GM23338 (cell line): ENCODE data around the gene NFS1. TPM values are rescaled to one million over a fixed set of nuclear protein-coding genes. Genes with fewer than 3 reads are reported as not detected.
"Not testable (repeated sequence)": the region's sequence is repeated elsewhere in the genome, so short reads cannot be mapped to it uniquely, and the experiment has no call there.

Experiments
- ATAC-seq: fragments of 200-7000 bp; cut with Tn5 transposase; 3 replicates; pipeline ENCODE4 v1.9.1; 2020
- DNase-seq: peaks from one replicate; pipeline ENCODE4 v3.0.0-alpha.2; 2015; ENCODE audit warnings: low spot score
- H2AFZ ChIP-seq: fragments of 200-600 bp; sonication (generic); 2 replicates; pipeline ENCODE4 v1.8.0; 2016; ENCODE audit warnings: antibody characterized with exemption, mild to moderate bottlenecking, moderate library complexity
- H3F3A ChIP-seq: fragments of 200-600 bp; sonication (generic); replicated peaks from 2 replicates; pipeline ENCODE4 v1.8.0; 2017; ENCODE audit warnings: antibody characterized with exemption, mixed run types, low read depth
- H3K27ac ChIP-seq: fragments of 200-600 bp; sonication (generic); 2 replicates; pipeline ENCODE4 v1.6.1; 2016; ENCODE audit warnings: low read depth
- H3K27me3 ChIP-seq: fragments of 200-600 bp; sonication (generic); 2 replicates; pipeline ENCODE4 v1.8.0; 2016; ENCODE audit warnings: mild to moderate bottlenecking, mixed run types, moderate library complexity; ENCODE audit not compliant: insufficient read depth
- H3K36me3 ChIP-seq: fragments of 200-600 bp; sonication (generic); 2 replicates; pipeline ENCODE4 v1.8.0; 2016; ENCODE audit warnings: mild to moderate bottlenecking; ENCODE audit not compliant: insufficient read depth
- H3K4me1 ChIP-seq: fragments of 200-600 bp; sonication (generic); 2 replicates; pipeline ENCODE4 v1.8.0; 2016; ENCODE audit warnings: mild to moderate bottlenecking, moderate library complexity; ENCODE audit not compliant: insufficient read depth
- H3K4me2 ChIP-seq: fragments of 200-600 bp; sonication (generic); 2 replicates; pipeline ENCODE4 v1.7.1; 2017; ENCODE audit warnings: mixed run types
- H3K4me3 ChIP-seq: fragments of 200-600 bp; sonication (generic); 2 replicates; pipeline ENCODE4 v1.6.1; 2016; ENCODE audit warnings: mixed run types
- H3K79me2 ChIP-seq: fragments of 200-600 bp; sonication (generic); replicated peaks from 2 replicates; pipeline ENCODE4 v1.8.0; 2017; ENCODE audit warnings: mild to moderate bottlenecking; ENCODE audit not compliant: insufficient read depth
- H3K9me2 ChIP-seq: fragments of 200-600 bp; sonication (generic); 2 replicates; pipeline ENCODE4 v1.8.0; 2017; ENCODE audit not compliant: insufficient read depth
- H4K20me1 ChIP-seq: fragments of 200-600 bp; sonication (generic); replicated peaks from 2 replicates; pipeline ENCODE4 v1.8.0; 2017; ENCODE audit warnings: mild to moderate bottlenecking; ENCODE audit not compliant: insufficient read depth
- H3K27ac Mint-ChIP-seq: 2 replicates; pipeline ENCODE4 v1.8.0; 2020; ENCODE audit warnings: inconsistent platforms, mild to moderate bottlenecking, moderate library complexity, mixed read lengths
- H3K27me3 Mint-ChIP-seq: 3 replicates; pipeline ENCODE4 v1.8.0; 2022; ENCODE audit warnings: low read depth, mild to moderate bottlenecking, moderate library complexity, mixed read lengths, inconsistent platforms; ENCODE audit not compliant: insufficient read depth, poor library complexity
- H3K36me3 Mint-ChIP-seq: 3 replicates; pipeline ENCODE4 v1.8.0; 2021; ENCODE audit warnings: low read depth, mild to moderate bottlenecking, inconsistent platforms, moderate library complexity, mixed read lengths
- H3K4me1 Mint-ChIP-seq: 3 replicates; pipeline ENCODE4 v1.8.0; 2020; ENCODE audit warnings: mild to moderate bottlenecking, inconsistent platforms, mixed read lengths
- H3K4me3 Mint-ChIP-seq: 3 replicates; pipeline ENCODE4 v1.8.0; 2021; ENCODE audit warnings: moderate library complexity, mild to moderate bottlenecking, inconsistent platforms, mixed read lengths
- H3K9me3 Mint-ChIP-seq: 3 replicates; pipeline ENCODE4 v1.8.0; 2020; ENCODE audit warnings: moderate library complexity, mild to moderate bottlenecking, inconsistent platforms, mixed read lengths
- CREB1 ChIP-seq: fragments of 250-450 bp; sonication (Bioruptor Pico); IDR thresholded peaks from 2 replicates; pipeline ENCODE4 v1.5.0; 2020; ENCODE audit warnings: low read depth, mild to moderate bottlenecking, moderate library complexity
- EZH2phosphoT487 ChIP-seq: fragments of 200-600 bp; sonication (generic); IDR thresholded peaks from one replicate; pipeline ENCODE4 v1.8.1; 2018; ENCODE audit warnings: antibody characterized with exemption; ENCODE audit not compliant: unreplicated experiment
- REST ChIP-seq: IDR thresholded peaks from one replicate; pipeline ENCODE4 v1.6.1; 2018; ENCODE audit warnings: antibody characterized with exemption; ENCODE audit not compliant: unreplicated experiment
- STAT1 ChIP-seq: IDR thresholded peaks from one replicate; pipeline ENCODE4 v1.6.1; 2016; ENCODE audit warnings: antibody characterized with exemption; ENCODE audit not compliant: unreplicated experiment
- polyA plus RNA-seq: library from polyadenylated mRNA; unstranded; fragments of >200 nt; fragmentation: Nextera tagmentation; extraction: Ambion mirVana; gene quantifications from 2 replicates; pipeline ENCODE4 v1.2.1, GENCODE V29; 2016
- total RNA-seq: library from RNA; depleted of rRNA; stranded (reverse); fragments of >200 nt; shearing (Covaris generic); gene quantifications from 2 replicates; pipeline ENCODE4 v1.2.3, GENCODE V29; 2014
- TF ChIP-seq, protein P1 (sequence below): IDR thresholded peaks from 2 replicates; pipeline ENCODE4 v1.6.1; 2016; ENCODE audit warnings: antibody characterized with exemption

The NFS1 gene
- total and polyA plus RNA-seq, 2 experiments from 2014 or later: 22.8 to 35.7 TPM

DNA sequence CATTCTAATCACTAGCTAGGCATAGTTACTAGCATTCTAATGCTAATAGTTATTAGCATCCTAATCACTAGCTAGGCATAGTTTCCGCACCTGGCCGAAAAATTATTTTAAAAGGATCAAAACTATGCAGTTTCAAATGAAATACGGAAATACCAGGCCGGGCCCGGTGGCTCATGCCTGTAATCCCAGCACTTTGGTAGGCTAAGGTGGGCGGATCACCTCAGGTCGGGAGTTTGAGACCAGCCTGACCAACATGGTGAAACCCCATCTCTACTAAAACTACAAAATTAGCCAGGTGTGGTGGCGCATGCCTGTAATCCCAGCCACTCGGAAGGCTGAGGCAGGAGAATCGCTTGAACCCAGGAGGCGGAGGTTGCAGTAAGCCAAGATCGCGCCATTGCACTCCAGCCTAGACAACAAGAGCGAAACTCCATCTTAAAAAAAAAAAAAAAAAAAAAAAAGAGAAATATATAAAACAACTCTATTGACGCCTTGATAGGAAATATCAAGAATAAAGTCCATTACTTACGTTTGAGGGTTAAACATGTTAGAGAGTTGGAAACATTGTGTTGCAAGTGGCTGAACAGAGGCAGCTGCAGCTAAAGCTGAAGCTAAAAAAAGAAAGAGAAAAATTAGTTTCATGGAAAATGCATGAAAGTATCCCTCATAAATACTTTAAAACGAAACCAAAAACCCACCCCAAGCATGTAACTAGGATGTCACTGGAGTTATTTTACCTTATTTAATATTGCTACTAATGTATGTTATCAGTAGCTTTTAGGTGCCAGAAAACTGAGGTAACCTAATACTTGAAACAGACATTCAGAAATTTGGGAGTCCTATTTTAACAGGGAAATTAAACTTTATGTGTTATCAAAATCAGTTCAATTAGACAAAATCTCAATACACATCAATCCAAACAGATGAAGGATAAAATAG lies 7.7 kb upstream of the NFS1 start:
- not testable (repeated sequence) for H2AFZ ChIP-seq, H3K9me2 ChIP-seq, H3K4me1 Mint-ChIP-seq, H3K4me2 ChIP-seq, DNase-seq, H3K27ac ChIP-seq, H3K4me3 Mint-ChIP-seq, ATAC-seq, H3K4me3 ChIP-seq, H3K9me3 Mint-ChIP-seq, H3K4me1 ChIP-seq, H3K27me3 ChIP-seq, H3K27ac Mint-ChIP-seq
- H3K36me3 Mint-ChIP-seq: peaks cover 98% of the 10 kb centered on the region
- H3F3A ChIP-seq: peaks cover 57% of the 10 kb centered on the region
- peaks cover 48% of the 10 kb centered on the region for H4K20me1 ChIP-seq
- H3K79me2 ChIP-seq: peaks cover 31% of the 10 kb centered on the region
- peaks cover 11% of the 10 kb centered on the region for H3K27me3 Mint-ChIP-seq
- H3K36me3 ChIP-seq: peaks cover 83% of the 10 kb centered on the region

- H4K20me1 ChIP-seq: peaks cover 41% of the 10 kb centered on the region
- not testable (repeated sequence) for H3K4me1 ChIP-seq, H3K27me3 ChIP-seq, DNase-seq, H3K4me3 ChIP-seq, H3K4me3 Mint-ChIP-seq, H3K27ac Mint-ChIP-seq, ATAC-seq, H3K4me1 Mint-ChIP-seq, H3K9me2 ChIP-seq, H3K27me3 Mint-ChIP-seq, H2AFZ ChIP-seq, H3K4me2 ChIP-seq, H3K9me3 Mint-ChIP-seq
- H3K27ac ChIP-seq: 0 out of 2 replicates have a peak overlapping the region, but pooled peaks have one; percentile 14
- peaks cover 62% of the 10 kb centered on the region for H3F3A ChIP-seq
- peaks cover 95% of the 10 kb centered on the region for H3K36me3 Mint-ChIP-seq
- H3K36me3 ChIP-seq: peaks cover 73% of the 10 kb centered on the region
- H3K79me2 ChIP-seq: peaks cover 22% of the 10 kb centered on the region
Measured at GRCh38 chr20:35705894-35706293, 6.7 kb upstream of the NFS1 start.

- peaks cover 29% of the 10 kb centered on the region for H4K20me1 ChIP-seq
- peaks cover 19% of the 10 kb centered on the region for H3K79me2 ChIP-seq
- no peak for DNase-seq
- H2AFZ ChIP-seq: no peak overlapping the region
- H3F3A ChIP-seq: peaks cover 64% of the 10 kb centered on the region
- no peak overlapping the region for H3K4me3 ChIP-seq
- Mint-ChIP-seq H3K27ac (no peak overlapping the region), H3K4me1 (peaks cover 3% of the 10 kb centered on the region; the same call in 2 of the 3 replicates), H3K27me3 (peaks cover 10% of the 10 kb centered on the region), H3K9me3 (no peaks in the 10 kb centered on the region), H3K4me3 (no peak overlapping the region; the same call in 2 of the 3 replicates), H3K36me3 (peaks cover 85% of the 10 kb centered on the region)
- peaks cover 61% of the 10 kb centered on the region for H3K36me3 ChIP-seq
- no peaks in the 10 kb centered on the region for H3K9me2 ChIP-seq
- no peak overlapping the region for H3K27ac ChIP-seq
- H3K4me1 ChIP-seq: peaks cover 9% of the 10 kb centered on the region
- H3K4me2 ChIP-seq: no peak overlapping the region
- no peak for ATAC-seq
- no peaks in the 10 kb centered on the region for H3K27me3 ChIP-seq
- no peak for TF ChIP-seq REST
- no peak for TF ChIP-seq EZH2phosphoT487
- TF ChIP-seq, protein P1, sequence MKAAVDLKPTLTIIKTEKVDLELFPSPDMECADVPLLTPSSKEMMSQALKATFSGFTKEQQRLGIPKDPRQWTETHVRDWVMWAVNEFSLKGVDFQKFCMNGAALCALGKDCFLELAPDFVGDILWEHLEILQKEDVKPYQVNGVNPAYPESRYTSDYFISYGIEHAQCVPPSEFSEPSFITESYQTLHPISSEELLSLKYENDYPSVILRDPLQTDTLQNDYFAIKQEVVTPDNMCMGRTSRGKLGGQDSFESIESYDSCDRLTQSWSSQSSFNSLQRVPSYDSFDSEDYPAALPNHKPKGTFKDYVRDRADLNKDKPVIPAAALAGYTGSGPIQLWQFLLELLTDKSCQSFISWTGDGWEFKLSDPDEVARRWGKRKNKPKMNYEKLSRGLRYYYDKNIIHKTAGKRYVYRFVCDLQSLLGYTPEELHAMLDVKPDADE: no peak
- TF ChIP-seq STAT1: no peak
- no peak for TF ChIP-seq CREB1
Measured at GRCh38 chr20:35704514-35705261, 5.5 kb upstream of the NFS1 start.
